ENCODE measurements around the gene RADIL.

RADIL gene

GRCh38 chr7:4856336-4857057 is 27.0 kb downstream of the RADIL start:
- H3K27me3 ChIP-seq (ENCODE audit: control insufficient read depth, low read length), result peaks cover 16% of the 10 kb centered on the region
- TF ChIP-seq, protein P1, sequence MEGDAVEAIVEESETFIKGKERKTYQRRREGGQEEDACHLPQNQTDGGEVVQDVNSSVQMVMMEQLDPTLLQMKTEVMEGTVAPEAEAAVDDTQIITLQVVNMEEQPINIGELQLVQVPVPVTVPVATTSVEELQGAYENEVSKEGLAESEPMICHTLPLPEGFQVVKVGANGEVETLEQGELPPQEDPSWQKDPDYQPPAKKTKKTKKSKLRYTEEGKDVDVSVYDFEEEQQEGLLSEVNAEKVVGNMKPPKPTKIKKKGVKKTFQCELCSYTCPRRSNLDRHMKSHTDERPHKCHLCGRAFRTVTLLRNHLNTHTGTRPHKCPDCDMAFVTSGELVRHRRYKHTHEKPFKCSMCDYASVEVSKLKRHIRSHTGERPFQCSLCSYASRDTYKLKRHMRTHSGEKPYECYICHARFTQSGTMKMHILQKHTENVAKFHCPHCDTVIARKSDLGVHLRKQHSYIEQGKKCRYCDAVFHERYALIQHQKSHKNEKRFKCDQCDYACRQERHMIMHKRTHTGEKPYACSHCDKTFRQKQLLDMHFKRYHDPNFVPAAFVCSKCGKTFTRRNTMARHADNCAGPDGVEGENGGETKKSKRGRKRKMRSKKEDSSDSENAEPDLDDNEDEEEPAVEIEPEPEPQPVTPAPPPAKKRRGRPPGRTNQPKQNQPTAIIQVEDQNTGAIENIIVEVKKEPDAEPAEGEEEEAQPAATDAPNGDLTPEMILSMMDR (IDR thresholded peaks at IDR 0.05; ENCODE audit: low read depth, low read length, poor library complexity, severe bottlenecking), result no peak
- TF ChIP-seq EZH2phosphoT487 (IDR thresholded peaks at IDR 0.05; ENCODE audit: borderline replicate concordance, low read length), result no peak
- no peaks in the 10 kb centered on the region for H3K9me2 ChIP-seq (replicated peaks; ENCODE audit: control insufficient read depth, low read length)
- H3K36me3 ChIP-seq (ENCODE audit: control insufficient read depth, low read length), result no peaks in the 10 kb centered on the region
- no peaks in the 10 kb centered on the region for H4K20me1 ChIP-seq (ENCODE audit: control insufficient read depth, insufficient read depth, low read depth, low read length)
- H3K4me3 ChIP-seq (ENCODE audit: low read length), result no peak overlapping the region
- H3K4me1 ChIP-seq (ENCODE audit: control insufficient read depth, low read length), result no peaks in the 10 kb centered on the region
- no peak overlapping the region for H3K4me2 ChIP-seq (ENCODE audit: low read length)
- no peaks in the 10 kb centered on the region for H3K79me2 ChIP-seq (ENCODE audit: control insufficient read depth, low read length)
- H3K27ac ChIP-seq (ENCODE audit: low read depth, low read length), result no peak overlapping the region
- H3F3A ChIP-seq (ENCODE audit: control insufficient read depth, insufficient read depth), result no peaks in the 10 kb centered on the region
- no peaks in the 10 kb centered on the region for H3K9me3 ChIP-seq (ENCODE audit: control insufficient read depth, insufficient read depth, low read length)

DNA sequence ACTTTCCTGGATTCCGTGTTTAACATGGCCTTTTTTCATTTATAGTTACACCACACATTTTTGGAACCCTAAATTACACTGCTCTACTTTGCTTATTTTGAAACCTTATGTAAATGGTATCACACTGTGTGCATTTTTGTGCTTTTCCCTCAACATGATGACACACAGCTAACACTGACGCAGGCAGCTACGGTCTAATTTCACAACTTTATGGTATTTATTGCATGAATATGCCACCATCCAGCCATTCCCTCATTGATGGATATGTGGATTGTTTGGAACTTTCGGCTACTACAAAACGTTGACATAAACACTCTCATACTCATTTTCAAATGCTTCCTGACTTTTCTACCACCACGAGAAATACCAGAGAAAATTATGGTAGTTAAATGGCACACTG is 28.6 kb downstream of the RADIL start:
- TF ChIP-seq, protein P1 (IDR thresholded peaks at IDR 0.05; ENCODE audit: low read depth, low read length, poor library complexity, severe bottlenecking), result no peak
- TF ChIP-seq EZH2phosphoT487 (IDR thresholded peaks at IDR 0.05; ENCODE audit: borderline replicate concordance, low read length), result no peak
- Histone ChIP-seq H3K27ac (ENCODE audit: low read depth, low read length) (no peak overlapping the region), H3K4me1 (ENCODE audit: control insufficient read depth, low read length) (no peaks in the 10 kb centered on the region), H3F3A (ENCODE audit: control insufficient read depth, insufficient read depth) (no peaks in the 10 kb centered on the region), H3K9me2 (replicated peaks; ENCODE audit: control insufficient read depth, low read length) (no peaks in the 10 kb centered on the region), H3K9me3 (ENCODE audit: control insufficient read depth, insufficient read depth, low read length) (no peaks in the 10 kb centered on the region), H3K79me2 (ENCODE audit: control insufficient read depth, low read length) (no peaks in the 10 kb centered on the region), H3K36me3 (ENCODE audit: control insufficient read depth, low read length) (no peaks in the 10 kb centered on the region), H3K4me2 (ENCODE audit: low read length) (no peak overlapping the region), H3K27me3 (ENCODE audit: control insufficient read depth, low read length) (peaks cover 20% of the 10 kb centered on the region), H4K20me1 (ENCODE audit: control insufficient read depth, insufficient read depth, low read depth, low read length) (no peaks in the 10 kb centered on the region), H3K4me3 (ENCODE audit: low read length) (no peak overlapping the region)

DNA sequence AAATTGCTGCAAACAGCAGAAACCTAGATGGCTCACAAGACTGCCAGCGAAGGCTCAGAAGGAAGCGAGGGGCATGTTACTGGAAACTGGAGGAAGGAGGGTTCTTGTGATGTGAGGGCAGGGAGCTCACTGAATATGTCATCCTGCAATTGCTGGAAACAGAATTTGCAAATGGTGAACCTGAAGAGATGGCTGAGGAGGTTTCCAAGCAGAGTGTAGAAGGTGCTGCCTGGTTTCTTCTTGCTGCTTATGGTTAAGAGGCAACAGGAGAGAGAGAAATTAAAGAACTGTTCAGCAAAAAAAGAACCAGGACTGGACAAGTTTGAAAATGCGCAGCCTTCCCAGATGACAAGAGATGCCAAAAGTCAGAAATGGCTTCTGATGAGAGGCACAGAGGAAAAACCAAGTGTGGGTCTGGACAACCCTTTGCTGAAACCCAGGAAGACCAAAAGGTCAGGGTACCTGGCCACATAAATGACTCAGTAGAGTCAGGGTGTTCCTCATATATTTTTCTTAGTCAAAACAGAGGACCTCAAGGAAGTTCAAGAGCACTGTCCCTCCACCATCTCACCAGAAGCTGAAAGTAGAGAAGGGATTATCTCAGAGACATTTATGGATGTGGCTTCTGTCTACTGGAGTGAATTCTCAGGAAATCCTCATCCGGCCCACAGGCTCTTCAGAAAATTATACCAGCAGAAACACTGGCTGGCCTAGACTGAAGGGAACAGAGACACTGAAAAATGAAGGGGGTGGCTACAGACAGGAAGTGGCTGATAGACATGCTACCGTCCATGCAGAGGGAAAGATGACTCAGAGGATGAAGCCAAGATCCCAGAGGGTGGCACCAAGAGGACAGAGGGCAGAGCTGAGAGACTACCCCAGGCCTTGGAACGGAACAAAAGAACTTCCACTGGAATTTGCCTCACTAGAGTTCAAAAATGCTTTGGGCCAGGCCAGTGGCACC is 31.8 kb downstream of the RADIL start:
- Histone ChIP-seq H3K4me2 (ENCODE audit: low read length) (no peak overlapping the region), H3K9me3 (ENCODE audit: control insufficient read depth, insufficient read depth, low read length) (no peaks in the 10 kb centered on the region), H3K27ac (ENCODE audit: low read depth, low read length) (no peak overlapping the region), H3K4me1 (ENCODE audit: control insufficient read depth, low read length) (no peaks in the 10 kb centered on the region), H3K79me2 (ENCODE audit: control insufficient read depth, low read length) (no peaks in the 10 kb centered on the region), H3K36me3 (ENCODE audit: control insufficient read depth, low read length) (no peaks in the 10 kb centered on the region), H3F3A (ENCODE audit: control insufficient read depth, insufficient read depth) (no peaks in the 10 kb centered on the region), H3K4me3 (ENCODE audit: low read length) (no peak overlapping the region), H3K27me3 (ENCODE audit: control insufficient read depth, low read length) (peaks cover 9% of the 10 kb centered on the region; the same call in 1 of the 2 replicates), H4K20me1 (ENCODE audit: control insufficient read depth, insufficient read depth, low read depth, low read length) (no peaks in the 10 kb centered on the region), H3K9me2 (replicated peaks; ENCODE audit: control insufficient read depth, low read length) (no peaks in the 10 kb centered on the region)
- no peak for TF ChIP-seq EZH2phosphoT487 (IDR thresholded peaks at IDR 0.05; ENCODE audit: borderline replicate concordance, low read length)
- TF ChIP-seq, protein P1 (IDR thresholded peaks at IDR 0.05; ENCODE audit: low read depth, low read length, poor library complexity, severe bottlenecking), result no peak
